H9 (cell line): Measurements from ENCODE around the gene TMEM235. TPM values are rescaled to one million over a fixed set of nuclear protein-coding genes. Genes with fewer than 3 reads are reported as not detected.

Experiments
- DNase-seq: peaks from one replicate; pipeline ENCODE4 v3.0.0-alpha.2; 2017
- H2AFZ ChIP-seq: one replicate; pipeline ENCODE4 v1.6.1; 2013; ENCODE audit warnings: mild to moderate bottlenecking, low read length, control low read depth, moderate library complexity
- H2AK5ac ChIP-seq: 2 replicates; pipeline ENCODE4 v1.6.1; 2013; ENCODE audit warnings: low read length, control low read depth, mixed read lengths; ENCODE audit not compliant: insufficient read length
- H2BK120ac ChIP-seq: one replicate; pipeline ENCODE4 v1.6.1; 2013; ENCODE audit warnings: low read depth, mild to moderate bottlenecking, low read length, control low read depth, inconsistent platforms; ENCODE audit not compliant: poor library complexity, severe bottlenecking
- H2BK12ac ChIP-seq: 2 replicates; pipeline ENCODE4 v1.6.1; 2013; ENCODE audit warnings: low read length, control low read depth, mixed read lengths, low read depth; ENCODE audit not compliant: insufficient read length
- H2BK15ac ChIP-seq: 2 replicates; pipeline ENCODE4 v1.6.1; 2013; ENCODE audit warnings: low read depth, low read length, control low read depth
- H2BK20ac ChIP-seq: one replicate; pipeline ENCODE4 v1.6.1; 2013; ENCODE audit warnings: low read depth, mild to moderate bottlenecking, low read length, control low read depth, inconsistent platforms; ENCODE audit not compliant: poor library complexity, severe bottlenecking
- H2BK5ac ChIP-seq: 2 replicates; pipeline ENCODE4 v1.6.1; 2013; ENCODE audit warnings: low read length, control low read depth, mixed read lengths; ENCODE audit not compliant: insufficient read length
- H3K14ac ChIP-seq: 2 replicates; pipeline ENCODE4 v1.6.1; 2013; ENCODE audit warnings: low read length, control low read depth; ENCODE audit not compliant: insufficient read depth
- H3K18ac ChIP-seq: 2 replicates; pipeline ENCODE4 v1.6.1; 2013; ENCODE audit warnings: low read depth, mild to moderate bottlenecking, mixed read lengths, low read length, control low read depth; ENCODE audit not compliant: insufficient read length
- H3K23ac ChIP-seq: 2 replicates; pipeline ENCODE4 v1.6.1; 2013; ENCODE audit warnings: low read length, control low read depth, mixed read lengths, low read depth; ENCODE audit not compliant: insufficient read length
- H3K23me2 ChIP-seq: 2 replicates; pipeline ENCODE4 v1.6.1; 2013; ENCODE audit warnings: low read depth, mild to moderate bottlenecking, mixed read lengths, low read length, control low read depth; ENCODE audit not compliant: insufficient read length, poor library complexity, severe bottlenecking
- H3K27ac ChIP-seq: 2 replicates; pipeline ENCODE4 v1.5.1; 2013; ENCODE audit warnings: low read length, control low read depth, mixed read lengths, low read depth; ENCODE audit not compliant: insufficient read length
- H3K27me3 ChIP-seq: 2 replicates; pipeline ENCODE4 v1.6.1; 2013; ENCODE audit warnings: low read length, control low read depth, inconsistent platforms; ENCODE audit not compliant: insufficient read depth
- H3K4ac ChIP-seq: 2 replicates; pipeline ENCODE4 v1.6.1; 2013; ENCODE audit warnings: low read depth, mild to moderate bottlenecking, control low read depth, inconsistent platforms, low read length, moderate library complexity
- H3K4me1 ChIP-seq: 2 replicates; pipeline ENCODE4 v1.6.1; 2013; ENCODE audit warnings: low read length, control low read depth, inconsistent platforms; ENCODE audit not compliant: insufficient read depth
- H3K4me2 ChIP-seq: 2 replicates; pipeline ENCODE4 v1.6.1; 2013; ENCODE audit warnings: low read length, control low read depth, mixed read lengths; ENCODE audit not compliant: insufficient read length, insufficient read depth
- H3K56ac ChIP-seq: 2 replicates; pipeline ENCODE4 v1.6.1; 2013; ENCODE audit warnings: low read depth, mild to moderate bottlenecking, mixed read lengths, low read length, control low read depth; ENCODE audit not compliant: insufficient read length
- H3K79me1 ChIP-seq: 2 replicates; pipeline ENCODE4 v1.6.1; 2013; ENCODE audit warnings: low read depth, mild to moderate bottlenecking, moderate library complexity, low read length, control low read depth, inconsistent platforms; ENCODE audit not compliant: insufficient read depth, poor library complexity, severe bottlenecking
- H3K79me2 ChIP-seq: 2 replicates; pipeline ENCODE4 v1.6.1; 2013; ENCODE audit warnings: low read length, control low read depth, inconsistent platforms; ENCODE audit not compliant: insufficient read depth
- H3K9ac ChIP-seq: 2 replicates; pipeline ENCODE4 v1.6.1; 2013; ENCODE audit warnings: low read length, control low read depth, mixed read lengths; ENCODE audit not compliant: insufficient read length; ENCODE audit errors: extremely low read depth
- H3K9me3 ChIP-seq: one replicate; pipeline ENCODE4 v1.6.1; 2013; ENCODE audit warnings: low read depth, low read length, inconsistent platforms; ENCODE audit not compliant: control insufficient read depth
- H3T11ph ChIP-seq: one replicate; pipeline ENCODE4 v1.6.1; 2013; ENCODE audit warnings: mild to moderate bottlenecking, low read length, control low read depth, inconsistent platforms
- H4K20me1 ChIP-seq: one replicate; pipeline ENCODE4 v1.6.1; 2013; ENCODE audit not compliant: control insufficient read depth, insufficient read length, insufficient read depth
- H4K5ac ChIP-seq: 2 replicates; pipeline ENCODE4 v1.6.1; 2013; ENCODE audit warnings: low read depth, mild to moderate bottlenecking, mixed read lengths, low read length, control low read depth; ENCODE audit not compliant: insufficient read length
- H4K8ac ChIP-seq: replicated peaks from 2 replicates; pipeline ENCODE4 v1.6.1; 2013; ENCODE audit warnings: low read length, control low read depth, mixed read lengths, low read depth; ENCODE audit not compliant: insufficient read length
- H4K91ac ChIP-seq: 2 replicates; pipeline ENCODE4 v1.6.1; 2013; ENCODE audit warnings: low read depth, mild to moderate bottlenecking, moderate library complexity, mixed read lengths, low read length, control low read depth; ENCODE audit not compliant: insufficient read length
- H3K27ac Mint-ChIP-seq, 3 experiments: 2 replicates in 2 of 3; 3 replicates in 1 of 3; pipeline ENCODE4 v1.8.0; 2020 to 2021; ENCODE audit warnings: mixed read lengths in 3 of 3, mild to moderate bottlenecking in 1 of 3, moderate library complexity in 1 of 3
- H3K27me3 Mint-ChIP-seq: 2 replicates; pipeline ENCODE4 v1.8.0; 2021; ENCODE audit warnings: low read depth, mild to moderate bottlenecking, moderate library complexity, mixed read lengths
- H3K36me3 Mint-ChIP-seq, 3 experiments: 2 replicates in 2 of 3; 3 replicates in 1 of 3; pipeline ENCODE4 v1.8.0; 2020 to 2021; ENCODE audit warnings: low read depth in 3 of 3, mixed read lengths in 3 of 3; ENCODE audit not compliant: insufficient read depth in 1 of 3
- H3K4me1 Mint-ChIP-seq, 2 experiments: 2 replicates each; pipeline ENCODE4 v1.8.0; 2020; ENCODE audit warnings: mixed read lengths in 2 of 2
- H3K4me3 Mint-ChIP-seq, 2 experiments: 2 replicates in 1 of 2; 3 replicates in 1 of 2; pipeline ENCODE4 v1.8.0; 2020 to 2021; ENCODE audit warnings: mild to moderate bottlenecking in 2 of 2, mixed read lengths in 2 of 2, moderate library complexity in 1 of 2
- H3K9me3 Mint-ChIP-seq, 2 experiments: 2 replicates in 1 of 2; 3 replicates in 1 of 2; pipeline ENCODE4 v1.8.0; 2020; ENCODE audit warnings: mild to moderate bottlenecking in 2 of 2, mixed read lengths in 2 of 2, moderate library complexity in 1 of 2
- WGBS: extraction: QIAGEN DNeasy Blood & Tissue Kit; methylation state at CpG from one replicate; pipeline ENCODE4 v1.1.7; 2013; ENCODE audit warnings: missing lambda C conversion rate, low lambda C conversion rate, mixed read lengths; ENCODE audit not compliant: insufficient read length; ENCODE audit errors: extremely low coverage; 5-methylcytosine and 5-hydroxymethylcytosine counted together
- total RNA-seq: library from RNA; stranded (reverse); gene quantifications from 2 replicates; pipeline ENCODE4 v1.2.1, GENCODE V29; 2021
- TF ChIP-seq, protein P1 (sequence below): fragments of 200-600 bp; sonication (generic); conservative IDR thresholded peaks from 3 replicates; pipeline ENCODE4 v1.8.0; 2021; ENCODE audit warnings: antibody characterized with exemption, mild to moderate bottlenecking

TMEM235 gene
- total RNA-seq, 1 experiment from 2014 or later: 0.28 TPM

DNA sequence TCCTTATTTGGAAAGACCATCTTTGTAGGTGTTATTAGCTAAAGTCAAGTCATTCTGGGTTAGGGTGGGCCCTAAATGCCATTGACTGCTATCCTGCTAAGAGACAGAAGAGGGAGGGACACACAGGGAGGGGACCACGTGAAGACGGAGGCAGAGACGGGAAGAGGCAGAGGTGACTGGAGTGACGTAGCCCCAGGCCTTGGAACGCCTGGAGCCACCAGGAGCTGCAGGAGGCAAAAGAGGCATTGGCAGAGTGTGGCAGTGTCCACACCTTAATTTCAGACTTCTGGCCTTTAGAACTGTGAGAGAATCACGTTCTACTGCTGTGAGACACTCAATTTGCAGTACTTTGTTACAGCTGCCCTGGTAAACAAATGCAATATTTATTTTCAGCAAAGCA, 31.0 kb upstream of the TMEM235 start:
- H3K4me3 Mint-ChIP-seq: no peak overlapping the region
- no peaks in the 10 kb centered on the region for H3K9me3 Mint-ChIP-seq
- Histone ChIP-seq H3K27me3 (no peaks in the 10 kb centered on the region), H2AFZ (no peak overlapping the region), H3K18ac (no peak overlapping the region), H2BK12ac (no peak overlapping the region), H3T11ph (no peak overlapping the region), H3K4me1 (peaks cover 10% of the 10 kb centered on the region; the same call in 1 of the 2 replicates), H4K5ac (no peak overlapping the region), H4K20me1 (no peaks in the 10 kb centered on the region), H3K23ac (no peak overlapping the region), H4K8ac (no peak overlapping the region), H2BK15ac (no peak overlapping the region), H2BK20ac (no peak overlapping the region), H3K23me2 (no peaks in the 10 kb centered on the region), H2AK5ac (no peak overlapping the region), H3K9me3 (no peaks in the 10 kb centered on the region), H3K79me1 (no peaks in the 10 kb centered on the region), H3K9ac (no peak overlapping the region), H3K79me2 (no peaks in the 10 kb centered on the region; the same call in 1 of the 2 replicates), H3K4ac (no peak overlapping the region), H3K56ac (no peak overlapping the region), H2BK5ac (no peak overlapping the region), H3K4me2 (no peak overlapping the region), H3K27ac (no peak overlapping the region), H3K14ac (no peak overlapping the region), H4K91ac (no peak overlapping the region), H2BK120ac (no peak overlapping the region)
- H3K27ac Mint-ChIP-seq: 0 out of 7 replicates have a peak overlapping the region, but pooled peaks of 1 of the 3 experiments have one; percentile 59
- no CpG with 5 or more reads among the region's 6 CpGs for WGBS
- TF ChIP-seq, protein P1, sequence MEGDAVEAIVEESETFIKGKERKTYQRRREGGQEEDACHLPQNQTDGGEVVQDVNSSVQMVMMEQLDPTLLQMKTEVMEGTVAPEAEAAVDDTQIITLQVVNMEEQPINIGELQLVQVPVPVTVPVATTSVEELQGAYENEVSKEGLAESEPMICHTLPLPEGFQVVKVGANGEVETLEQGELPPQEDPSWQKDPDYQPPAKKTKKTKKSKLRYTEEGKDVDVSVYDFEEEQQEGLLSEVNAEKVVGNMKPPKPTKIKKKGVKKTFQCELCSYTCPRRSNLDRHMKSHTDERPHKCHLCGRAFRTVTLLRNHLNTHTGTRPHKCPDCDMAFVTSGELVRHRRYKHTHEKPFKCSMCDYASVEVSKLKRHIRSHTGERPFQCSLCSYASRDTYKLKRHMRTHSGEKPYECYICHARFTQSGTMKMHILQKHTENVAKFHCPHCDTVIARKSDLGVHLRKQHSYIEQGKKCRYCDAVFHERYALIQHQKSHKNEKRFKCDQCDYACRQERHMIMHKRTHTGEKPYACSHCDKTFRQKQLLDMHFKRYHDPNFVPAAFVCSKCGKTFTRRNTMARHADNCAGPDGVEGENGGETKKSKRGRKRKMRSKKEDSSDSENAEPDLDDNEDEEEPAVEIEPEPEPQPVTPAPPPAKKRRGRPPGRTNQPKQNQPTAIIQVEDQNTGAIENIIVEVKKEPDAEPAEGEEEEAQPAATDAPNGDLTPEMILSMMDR: no peak
- peaks cover 24 to 25% of the 10 kb centered on the region in 2 experiments for H3K4me1 Mint-ChIP-seq
- H3K36me3 Mint-ChIP-seq: peaks cover 21 to 61% (median 52%) of the 10 kb centered on the region in 3 experiments; a peak in 6 of 7 replicates
- no peak for DNase-seq
- no peaks in the 10 kb centered on the region for H3K27me3 Mint-ChIP-seq
